HG03575 (cell line): ENCODE measurements around the gene TBC1D28.
"Not testable (repeated sequence)": the region's sequence is repeated elsewhere in the genome, so short reads cannot be mapped to it uniquely, and the experiment has no call there.

ENCODE experiments used
- ATAC-seq: cut with Tn5 transposase; IDR thresholded peaks from one replicate; pipeline ENCODE4 v1.9.1; 2021; ENCODE audit not compliant: unreplicated experiment, insufficient number of reproducible peaks, low FRiP score; ENCODE audit errors: extremely low read depth

TBC1D28 gene

GRCh38 chr17:18644291-18644690, at the start of gene TBC1D28:
TSS of gene TBC1D28 (minus strand) at chr17:18644391. CDS start at chr17:18641352, 3,039 bp downstream.
- not testable (repeated sequence) for ATAC-seq

GRCh38 chr17:18682668-18683067, 38.5 kb upstream of the TBC1D28 start:
- ATAC-seq: not testable (repeated sequence)

- ATAC-seq: peak; percentile 62
Measured at GRCh38 chr17:18681767-18682571, 37.8 kb upstream of the TBC1D28 start, which contains the start of gene FOXO3B. TSS of gene FOXO3B (minus strand) at chr17:18682314. CDS start at chr17:18681651, 663 bp downstream.

GRCh38 chr17:18677381-18677780, 33.2 kb upstream of the TBC1D28 start:
- ATAC-seq: not testable (repeated sequence)

- not testable (repeated sequence) for ATAC-seq
Measured at GRCh38 chr17:18676928-18677327, 32.7 kb upstream of the TBC1D28 start.

DNA sequence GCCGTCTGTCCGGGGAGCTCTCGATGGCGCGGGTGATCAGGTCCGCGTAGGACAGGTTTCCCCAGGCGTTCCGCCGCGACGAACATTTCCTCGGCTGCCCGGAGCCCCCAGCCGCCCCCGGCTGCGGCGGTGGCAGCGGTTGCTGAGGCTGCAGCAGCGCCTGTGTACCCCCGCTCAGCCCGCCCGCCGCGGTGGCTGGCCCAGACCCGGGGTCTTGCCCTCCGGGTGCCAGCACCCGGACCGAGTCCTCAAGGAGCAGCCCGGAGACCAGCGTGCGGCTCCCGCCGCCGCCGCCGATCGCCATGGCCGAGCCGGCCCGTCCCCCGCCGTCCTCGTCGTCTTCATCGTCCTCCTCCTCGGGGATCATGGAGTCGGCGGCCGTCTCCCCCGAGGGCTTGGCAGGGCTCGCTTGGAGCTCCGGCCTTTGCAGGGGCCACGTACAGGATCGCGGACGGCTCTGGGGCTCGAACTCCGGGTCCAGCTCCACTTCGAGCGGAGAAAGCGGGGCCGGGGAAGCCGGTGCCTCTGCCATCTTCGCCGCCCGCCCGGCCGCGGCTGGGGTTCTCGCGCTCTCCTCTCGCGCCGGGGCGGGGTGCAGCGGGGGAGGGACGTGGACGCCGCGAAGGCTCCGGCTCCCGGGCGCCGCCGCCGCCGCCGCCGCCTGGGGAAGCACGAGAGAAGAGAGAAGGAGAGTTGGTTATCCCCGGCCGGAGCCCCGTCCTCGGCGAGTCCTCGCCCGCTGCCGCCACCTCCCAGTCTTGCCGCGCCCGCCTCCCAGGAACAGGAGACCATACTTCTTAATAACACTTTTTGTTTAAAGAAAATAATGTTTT, 28.4 kb upstream of the TBC1D28 start:
- not testable (repeated sequence) for ATAC-seq

- not testable (repeated sequence) for ATAC-seq
Measured at GRCh38 chr17:18668625-18669024, 24.4 kb upstream of the TBC1D28 start.

GRCh38 chr17:18667535-18667934, 23.3 kb upstream of the TBC1D28 start:
- not testable (repeated sequence) for ATAC-seq

- not testable (repeated sequence) for ATAC-seq
Measured at GRCh38 chr17:18666326-18666725, 22.1 kb upstream of the TBC1D28 start.

DNA sequence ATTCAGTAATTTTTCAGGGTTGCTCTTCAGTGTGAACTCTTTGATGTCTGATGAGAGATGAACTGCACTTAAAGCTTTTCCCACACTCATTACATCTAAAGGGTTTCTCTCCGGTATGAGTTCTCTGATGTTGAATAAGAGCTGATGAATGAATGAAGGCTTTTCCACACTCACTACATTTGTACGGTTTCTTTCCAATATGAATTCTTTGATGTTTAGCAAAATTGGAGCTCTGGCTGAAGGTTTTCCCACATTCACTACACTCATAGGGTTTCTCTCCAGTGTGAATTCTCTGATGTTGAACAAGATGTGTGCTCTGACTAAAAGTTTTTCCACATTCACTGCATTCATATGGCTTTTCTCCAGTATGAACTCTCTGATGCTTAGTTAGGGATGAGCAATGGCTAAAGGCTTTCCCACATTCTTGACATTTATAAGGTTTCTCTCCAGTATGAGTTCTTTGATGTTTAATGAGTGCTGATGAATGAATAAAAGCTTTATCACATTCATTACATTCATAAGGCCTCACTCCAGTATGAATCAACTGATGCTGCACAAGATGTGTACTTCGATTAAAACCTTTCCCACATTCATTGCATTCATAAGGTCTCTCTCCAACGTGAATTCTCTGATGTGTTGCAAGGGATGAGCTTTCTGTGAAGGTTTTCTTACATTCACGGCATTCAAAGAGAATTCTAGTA, 17.9 kb upstream of the TBC1D28 start:
- ATAC-seq: not testable (repeated sequence)

- not testable (repeated sequence) for ATAC-seq
Measured at GRCh38 chr17:18650094-18650493, 5.9 kb upstream of the TBC1D28 start.

- not testable (repeated sequence) for ATAC-seq
Measured at GRCh38 chr17:18643124-18643523, 1.1 kb downstream of the TBC1D28 start.

- not testable (repeated sequence) for ATAC-seq
Measured at GRCh38 chr17:18638357-18638756, 5.8 kb downstream of the TBC1D28 start.

DNA sequence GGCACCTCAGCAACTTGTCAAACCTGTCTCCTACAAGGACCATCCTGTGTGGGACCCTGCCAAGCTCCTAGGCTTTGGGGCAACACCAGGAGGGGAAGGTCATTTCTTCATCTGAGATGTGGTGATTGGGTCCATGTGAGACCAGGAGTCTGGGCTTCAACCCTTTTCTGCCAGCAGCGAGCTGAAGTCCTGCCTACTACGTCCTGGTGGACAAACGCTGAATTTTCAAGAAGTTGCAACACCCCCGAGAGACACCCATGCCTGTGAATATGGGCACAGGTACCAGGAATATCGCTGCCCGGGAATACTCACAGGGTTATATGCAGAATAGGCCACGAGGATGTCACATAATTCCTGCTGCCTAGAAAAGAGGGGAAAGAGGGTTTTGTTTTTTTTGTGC, 8.0 kb downstream of the TBC1D28 start:
- ATAC-seq: not testable (repeated sequence)

GRCh38 chr17:18635773-18636172, 8.4 kb downstream of the TBC1D28 start:
- not testable (repeated sequence) for ATAC-seq

DNA sequence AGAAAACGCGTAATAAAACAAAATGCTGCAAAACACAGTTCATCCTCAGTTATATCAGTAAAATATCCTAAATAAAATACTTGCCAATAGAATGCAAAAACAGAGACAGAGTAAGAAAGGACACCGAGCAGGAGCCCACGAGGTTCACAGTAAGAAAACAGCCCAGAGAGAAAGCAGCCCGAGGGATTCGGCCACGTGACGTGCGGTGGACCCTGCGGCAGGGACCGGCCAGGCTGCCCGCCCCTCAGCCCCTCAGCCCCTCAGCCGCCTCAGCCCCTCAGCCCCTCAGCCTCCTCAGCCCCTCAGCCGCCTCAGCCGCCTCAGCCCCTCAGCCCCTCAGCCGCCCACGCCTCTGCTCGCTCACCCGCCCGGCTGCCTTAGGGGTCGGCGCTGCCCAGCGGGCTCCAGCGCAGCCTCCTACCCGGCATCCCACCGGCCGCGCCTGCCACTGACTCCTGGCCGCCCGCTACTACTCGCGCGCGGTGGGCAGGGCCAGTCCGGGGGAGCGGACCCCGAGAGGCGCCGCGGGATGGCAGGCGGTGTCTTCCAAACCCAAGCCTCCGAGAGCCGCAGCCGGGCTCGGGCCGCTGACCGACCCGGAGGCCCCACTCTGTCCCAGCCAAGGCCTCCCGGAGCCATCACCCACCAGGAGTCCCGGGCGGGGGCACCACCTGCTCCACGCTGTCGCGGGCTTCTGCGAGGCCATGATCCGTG, 9.5 kb downstream of the TBC1D28 start:
- ATAC-seq: not testable (repeated sequence)

DNA sequence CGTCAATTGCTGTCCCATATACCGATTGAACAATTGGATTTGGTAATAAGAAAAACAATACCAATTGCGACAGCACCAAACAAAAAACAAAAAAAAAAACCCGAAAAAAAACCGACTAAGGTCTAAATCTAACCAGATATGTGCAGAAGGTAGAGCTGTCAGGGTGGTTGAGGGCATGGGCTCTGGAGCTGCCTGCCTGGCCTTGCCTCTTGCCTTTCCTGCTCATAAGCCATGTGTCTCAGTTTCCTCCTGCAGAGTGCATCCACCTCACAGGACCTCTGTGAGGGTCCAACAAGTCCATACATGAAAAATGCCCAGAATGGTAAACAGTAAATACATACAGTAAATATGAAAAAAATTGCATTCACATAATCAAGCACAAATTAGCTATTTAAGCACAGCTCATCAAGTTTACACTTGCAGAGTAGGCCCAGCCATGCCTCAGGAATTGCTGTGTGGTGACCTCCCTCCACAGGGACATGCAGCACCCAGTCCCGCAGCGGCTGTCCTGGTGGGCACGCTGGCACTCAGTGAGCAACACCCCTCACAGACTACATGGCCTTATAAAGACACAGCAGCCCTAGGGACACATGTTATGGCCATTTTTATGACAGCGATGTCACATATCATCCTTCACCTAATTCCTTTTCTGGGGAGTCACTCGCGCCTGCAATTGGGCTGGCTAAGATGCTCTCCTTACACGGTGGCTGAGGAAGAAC, 17.9 kb downstream of the TBC1D28 start:
- ATAC-seq: no peak
